Activated CD4-positive, alpha-beta T cell treated with anti-CD3 and anti-CD28 coated beads, Interleukin-10, Interleukin-2, amounts not matched to agents 100 ng/mL and 50 ng/mL, durations not matched to agents 16 hours and 8 hours (primary cell): ENCODE results near the gene TEKTIP1.
A peak's percentile ranks its signal among the peaks of the same experiment; 100 is the strongest.

Experiments
- DNase-seq: peaks from one replicate; pipeline ENCODE4 v3.0.0-alpha.2; 2020

TEKTIP1 gene

DNA sequence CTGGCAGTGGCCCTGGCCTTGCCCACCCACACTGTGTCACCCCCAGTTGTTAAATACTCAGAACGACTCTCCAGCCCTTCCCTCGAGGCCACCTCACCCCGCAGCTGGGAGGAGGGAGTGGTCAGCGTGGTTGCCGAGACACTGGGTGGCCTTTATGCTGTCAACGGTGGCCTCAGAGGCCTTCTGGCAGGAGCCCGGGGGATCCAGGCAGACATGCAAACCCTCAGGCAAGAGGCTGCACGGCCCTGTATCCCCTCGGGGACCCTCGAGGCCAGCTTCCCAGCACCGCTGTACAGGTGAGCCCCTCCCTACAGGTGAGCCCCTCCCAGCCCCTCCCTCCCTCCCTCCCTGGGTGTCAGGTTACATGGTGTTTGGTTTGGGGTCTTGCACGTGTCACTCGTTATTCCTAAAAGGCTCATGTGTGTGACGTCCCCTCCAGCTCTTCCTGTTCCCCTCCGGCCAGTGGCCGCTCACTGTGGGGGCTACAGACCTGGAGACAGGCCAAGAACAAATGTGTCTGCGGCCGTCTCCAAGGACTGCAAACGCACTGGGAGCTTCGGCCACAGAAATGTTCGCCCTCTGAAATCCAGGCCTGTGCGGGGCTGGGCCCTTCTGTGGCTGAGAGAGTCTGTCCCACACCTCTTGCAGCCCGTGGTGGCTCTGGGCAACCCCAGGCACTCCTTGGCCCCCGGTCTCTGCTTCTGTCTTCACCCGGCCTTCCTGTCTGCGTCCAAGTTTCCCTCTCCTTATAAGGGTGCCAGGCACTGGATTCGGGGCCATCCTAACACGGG, at the start of gene TEKTIP1:
Gene TEKTIP1 (plus strand): TSS at position 210 of the 791 bp plus-strand sequence. CDS start 4 bp downstream, at position 214.
- DNase-seq: no peak

GRCh38 chr19:3491396-3492119, 47.4 kb upstream of the TEKTIP1 start:
- no peak for DNase-seq

- DNase-seq: no peak
Measured at GRCh38 chr19:3492131-3492839, 46.7 kb upstream of the TEKTIP1 start.

GRCh38 chr19:3492919-3493318, 46.1 kb upstream of the TEKTIP1 start:
- DNase-seq: no peak

GRCh38 chr19:3493651-3494050, 45.3 kb upstream of the TEKTIP1 start:
- DNase-seq: no peak

DNA sequence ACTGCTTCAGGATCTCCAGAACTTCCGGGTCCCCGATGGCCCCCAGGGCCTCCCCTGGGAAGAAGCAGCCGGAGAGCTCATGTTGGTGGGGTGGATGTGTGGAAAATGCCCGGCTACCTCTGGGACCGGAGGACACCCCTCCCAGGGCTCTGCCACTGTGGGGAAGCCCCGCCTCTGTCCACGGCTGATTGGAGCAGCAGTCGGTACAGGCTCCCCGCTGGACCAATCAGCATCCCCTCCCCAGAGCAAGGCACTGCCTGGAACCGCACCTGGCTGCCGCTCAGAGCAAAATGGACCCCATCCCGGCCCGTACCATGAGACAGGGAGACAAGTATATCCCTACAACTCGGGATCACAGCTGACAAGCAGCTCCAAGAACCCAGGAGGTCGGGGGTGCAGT, 44.9 kb upstream of the TEKTIP1 start:
- peak; percentile 62 for DNase-seq

GRCh38 chr19:3494559-3494958, 44.4 kb upstream of the TEKTIP1 start:
- peak; percentile 66 for DNase-seq

GRCh38 chr19:3496392-3497273, 42.3 kb upstream of the TEKTIP1 start:
- no peak for DNase-seq

GRCh38 chr19:3497757-3498520, 41.0 kb upstream of the TEKTIP1 start:
- DNase-seq: no peak

- no peak for DNase-seq
Measured at GRCh38 chr19:3499738-3500428, 39.1 kb upstream of the TEKTIP1 start.

- peak; percentile 98 for DNase-seq
Measured at GRCh38 chr19:3500429-3501101, 38.4 kb upstream of the TEKTIP1 start, which contains the start of gene DOHH. Gene DOHH (minus strand): TSS chr19:3500674. CDS start chr19:3496814, 3,860 bp downstream.

DNA sequence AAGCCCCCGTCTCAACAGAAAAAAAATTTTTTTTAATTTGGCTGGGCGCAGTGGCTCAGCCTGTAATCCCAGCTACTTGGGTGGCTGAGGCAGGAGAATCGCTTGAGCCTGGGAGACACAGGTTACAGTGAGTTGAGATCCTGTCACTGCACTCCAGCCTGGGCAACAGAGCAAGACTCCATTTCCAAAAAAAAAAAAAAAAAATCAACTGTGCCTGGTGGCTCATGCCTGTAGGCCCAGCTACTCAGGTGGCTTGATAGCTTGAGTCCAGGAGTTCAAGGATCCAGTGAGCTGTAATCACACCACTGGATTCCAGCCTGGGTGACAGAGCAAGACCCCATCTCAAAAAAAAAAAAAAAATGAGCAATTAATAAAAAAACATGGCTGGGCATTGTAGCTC, 37.2 kb upstream of the TEKTIP1 start:
- DNase-seq: no peak

GRCh38 chr19:3503036-3503572, 35.9 kb upstream of the TEKTIP1 start:
- DNase-seq: no peak

DNA sequence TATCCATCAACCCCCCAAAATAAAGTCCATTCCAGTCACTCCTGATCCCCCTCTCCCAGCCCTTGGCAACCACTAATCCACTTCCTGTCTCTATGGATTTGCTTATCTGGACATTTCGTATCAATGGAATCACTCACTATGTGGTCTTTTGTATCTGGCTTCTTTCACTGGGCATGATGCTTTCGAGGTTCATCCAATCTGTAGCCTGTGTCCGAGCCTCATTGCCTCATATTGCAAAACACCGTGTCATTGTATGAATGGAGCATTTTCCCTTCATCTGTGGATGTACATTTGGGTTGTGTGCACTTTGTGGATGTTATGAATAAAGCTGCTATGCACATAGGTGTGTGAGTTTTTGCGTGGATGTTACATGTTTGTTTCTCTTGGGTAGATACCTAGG, 34.2 kb upstream of the TEKTIP1 start:
- no peak for DNase-seq

- DNase-seq: peak; percentile 100
Measured at GRCh38 chr19:3505598-3506383, 33.2 kb upstream of the TEKTIP1 start, which contains the start of gene FZR1. Gene FZR1 (plus strand): TSS chr19:3506311. CDS start chr19:3522990, 16,679 bp downstream.

- DNase-seq: peak; percentile 34
Measured at GRCh38 chr19:3506384-3507340, 32.3 kb upstream of the TEKTIP1 start.

GRCh38 chr19:3507371-3508120, 31.4 kb upstream of the TEKTIP1 start:
- DNase-seq: peak; percentile 26
